ENCODE measurements around the gene ADCY6.

ADCY6 gene

DNA sequence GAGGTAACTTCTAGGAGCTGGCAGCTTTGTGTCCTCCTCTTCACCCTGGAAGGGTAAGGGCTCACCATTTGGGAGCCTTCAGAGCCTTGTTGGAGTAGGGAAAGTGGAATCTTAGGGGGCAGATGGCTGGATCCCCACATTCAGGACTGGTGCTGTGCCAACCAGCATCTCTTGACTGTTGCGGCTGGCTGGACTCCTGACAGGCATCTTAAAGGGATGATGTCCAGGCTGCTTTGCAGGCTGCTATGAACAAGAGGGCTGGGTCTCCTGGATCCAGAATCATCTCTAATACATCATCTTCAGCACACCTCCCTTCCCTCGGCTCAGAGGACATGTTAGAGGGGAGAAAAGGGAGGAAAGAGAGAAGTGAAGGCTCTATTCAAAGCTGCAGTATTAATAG lies 33.8 kb upstream of the ADCY6 start:
- Histone ChIP-seq H2AFZ (ENCODE audit: low read length) (no peak overlapping the region), H3F3A (ENCODE audit: insufficient read depth, low read length) (no peaks in the 10 kb centered on the region), H3K4me3 (ENCODE audit: low read depth, low read length, poor library complexity, severe bottlenecking) (no peak overlapping the region), H3K9me3 (ENCODE audit: low read length) (no peaks in the 10 kb centered on the region), H3K27ac (ENCODE audit: low read depth, low read length, poor library complexity, severe bottlenecking) (no peak overlapping the region), H4K20me1 (ENCODE audit: insufficient read depth, low read length) (no peaks in the 10 kb centered on the region), H3K4me1 (ENCODE audit: insufficient read depth, low read length, severe bottlenecking) (no peaks in the 10 kb centered on the region), H3K79me2 (ENCODE audit: insufficient read depth, low read length) (no peaks in the 10 kb centered on the region), H3K9me2 (ENCODE audit: low read depth, low read length) (no peaks in the 10 kb centered on the region), H3K4me2 (ENCODE audit: low read length) (no peak overlapping the region), H3K36me3 (ENCODE audit: insufficient read depth, low read length) (peaks cover 5% of the 10 kb centered on the region; the same call in 1 of the 2 replicates), H3K27me3 (ENCODE audit: insufficient read depth, low read length) (no peaks in the 10 kb centered on the region), H3K9ac (ENCODE audit: low read length) (no peak overlapping the region)
- no peak for TF ChIP-seq EZH2 (IDR thresholded peaks at IDR 0.05; ENCODE audit: borderline replicate concordance, low read length)
- TF ChIP-seq, protein P1, sequence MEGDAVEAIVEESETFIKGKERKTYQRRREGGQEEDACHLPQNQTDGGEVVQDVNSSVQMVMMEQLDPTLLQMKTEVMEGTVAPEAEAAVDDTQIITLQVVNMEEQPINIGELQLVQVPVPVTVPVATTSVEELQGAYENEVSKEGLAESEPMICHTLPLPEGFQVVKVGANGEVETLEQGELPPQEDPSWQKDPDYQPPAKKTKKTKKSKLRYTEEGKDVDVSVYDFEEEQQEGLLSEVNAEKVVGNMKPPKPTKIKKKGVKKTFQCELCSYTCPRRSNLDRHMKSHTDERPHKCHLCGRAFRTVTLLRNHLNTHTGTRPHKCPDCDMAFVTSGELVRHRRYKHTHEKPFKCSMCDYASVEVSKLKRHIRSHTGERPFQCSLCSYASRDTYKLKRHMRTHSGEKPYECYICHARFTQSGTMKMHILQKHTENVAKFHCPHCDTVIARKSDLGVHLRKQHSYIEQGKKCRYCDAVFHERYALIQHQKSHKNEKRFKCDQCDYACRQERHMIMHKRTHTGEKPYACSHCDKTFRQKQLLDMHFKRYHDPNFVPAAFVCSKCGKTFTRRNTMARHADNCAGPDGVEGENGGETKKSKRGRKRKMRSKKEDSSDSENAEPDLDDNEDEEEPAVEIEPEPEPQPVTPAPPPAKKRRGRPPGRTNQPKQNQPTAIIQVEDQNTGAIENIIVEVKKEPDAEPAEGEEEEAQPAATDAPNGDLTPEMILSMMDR (IDR thresholded peaks at IDR 0.05; ENCODE audit: low read length), result no peak

DNA sequence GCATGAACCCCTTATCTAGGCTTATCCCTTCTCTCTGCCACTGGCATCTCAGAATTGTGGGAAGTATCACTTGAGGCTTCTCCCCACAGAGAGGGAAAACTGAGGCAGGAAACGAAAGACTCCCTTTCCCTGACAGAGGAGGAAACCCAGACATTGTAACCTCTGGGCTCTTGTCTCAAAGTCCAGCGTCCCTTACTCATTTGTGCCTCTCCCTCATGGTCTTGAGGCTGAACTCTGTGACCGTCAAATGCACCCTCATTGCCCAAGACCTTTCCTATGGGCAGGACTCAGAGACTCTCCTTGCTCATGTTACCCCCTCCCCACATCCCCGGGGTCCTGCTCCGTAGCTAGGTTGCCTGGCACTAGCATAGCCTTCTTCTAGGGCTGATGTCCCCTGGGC lies 33.2 kb upstream of the ADCY6 start:
- Histone ChIP-seq H3K36me3 (ENCODE audit: insufficient read depth, low read length) (no peaks in the 10 kb centered on the region), H3K79me2 (ENCODE audit: insufficient read depth, low read length) (no peaks in the 10 kb centered on the region), H3F3A (ENCODE audit: insufficient read depth, low read length) (0 out of 2 replicates have a peak, but pooled peaks cover 4% of the 10 kb centered on the region), H3K4me3 (ENCODE audit: low read depth, low read length, poor library complexity, severe bottlenecking) (no peak overlapping the region), H2AFZ (ENCODE audit: low read length) (no peak overlapping the region), H3K4me2 (ENCODE audit: low read length) (no peak overlapping the region), H3K9me2 (ENCODE audit: low read depth, low read length) (no peaks in the 10 kb centered on the region), H3K9me3 (ENCODE audit: low read length) (no peaks in the 10 kb centered on the region), H3K4me1 (ENCODE audit: insufficient read depth, low read length, severe bottlenecking) (no peaks in the 10 kb centered on the region), H3K27ac (ENCODE audit: low read depth, low read length, poor library complexity, severe bottlenecking) (no peak overlapping the region), H4K20me1 (ENCODE audit: insufficient read depth, low read length) (no peaks in the 10 kb centered on the region), H3K27me3 (ENCODE audit: insufficient read depth, low read length) (no peaks in the 10 kb centered on the region), H3K9ac (ENCODE audit: low read length) (no peak overlapping the region)
- TF ChIP-seq EZH2 (IDR thresholded peaks at IDR 0.05; ENCODE audit: borderline replicate concordance, low read length), result no peak
- TF ChIP-seq, protein P1 (IDR thresholded peaks at IDR 0.05; ENCODE audit: low read length), result no peak

DNA sequence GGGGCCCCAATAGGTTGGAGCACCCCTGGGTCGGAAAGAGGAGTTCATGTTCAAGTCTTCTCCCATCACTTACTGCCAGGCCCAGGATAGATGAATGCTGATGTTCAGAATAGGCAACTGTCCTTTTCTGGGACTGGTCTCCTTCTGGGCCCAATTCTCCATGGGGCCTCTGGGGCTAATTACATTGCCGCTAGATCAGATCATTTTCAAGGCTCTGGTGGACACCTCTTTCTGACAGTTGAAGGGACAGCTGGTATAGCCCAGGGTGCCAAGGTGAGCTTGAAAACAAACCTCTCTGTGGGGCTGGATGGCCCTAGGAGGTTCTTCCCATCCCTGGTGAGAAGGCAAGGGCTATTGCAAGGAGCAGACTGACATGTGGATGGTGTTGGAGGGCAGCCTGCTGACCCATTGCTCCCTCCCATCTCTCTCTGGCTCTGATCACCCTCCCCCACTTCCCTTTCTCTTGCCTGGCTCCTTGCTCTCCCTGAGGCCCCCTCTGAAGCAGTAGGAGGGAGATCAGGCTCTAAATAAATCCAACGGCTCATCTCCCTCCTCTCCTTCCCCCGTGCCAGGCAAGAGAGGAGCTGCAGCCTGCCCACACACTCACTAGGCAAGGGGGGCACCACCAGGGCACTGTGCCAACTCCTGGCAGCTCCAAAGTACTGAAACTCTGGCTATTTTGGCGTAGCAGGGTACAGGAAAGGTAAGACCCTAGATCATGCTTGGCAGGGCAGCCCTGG lies 31.3 kb upstream of the ADCY6 start:
- Histone ChIP-seq H3K9me2 (ENCODE audit: low read depth, low read length) (no peaks in the 10 kb centered on the region), H2AFZ (ENCODE audit: low read length) (no peak overlapping the region), H3K9me3 (ENCODE audit: low read length) (no peaks in the 10 kb centered on the region), H3K36me3 (ENCODE audit: insufficient read depth, low read length) (no peaks in the 10 kb centered on the region), H3F3A (ENCODE audit: insufficient read depth, low read length) (peaks cover 5% of the 10 kb centered on the region; the same call in 1 of the 2 replicates), H3K27me3 (ENCODE audit: insufficient read depth, low read length) (no peaks in the 10 kb centered on the region), H3K4me3 (ENCODE audit: low read depth, low read length, poor library complexity, severe bottlenecking) (no peak overlapping the region), H3K79me2 (ENCODE audit: insufficient read depth, low read length) (no peaks in the 10 kb centered on the region), H3K4me2 (ENCODE audit: low read length) (no peak overlapping the region), H3K4me1 (ENCODE audit: insufficient read depth, low read length, severe bottlenecking) (peaks cover 8% of the 10 kb centered on the region), H4K20me1 (ENCODE audit: insufficient read depth, low read length) (no peaks in the 10 kb centered on the region), H3K27ac (ENCODE audit: low read depth, low read length, poor library complexity, severe bottlenecking) (no peak overlapping the region), H3K9ac (ENCODE audit: low read length) (no peak overlapping the region)
- TF ChIP-seq, protein P1 (IDR thresholded peaks at IDR 0.05; ENCODE audit: low read length), result no peak
- no peak for TF ChIP-seq EZH2 (IDR thresholded peaks at IDR 0.05; ENCODE audit: borderline replicate concordance, low read length)
